Spleen (tissue), 11 donors: ENCODE measurements around the gene RNF19B. TPM values are rescaled to one million over a fixed set of nuclear protein-coding genes. Genes with fewer than 3 reads are reported as not detected.

Source experiments
- DNase-seq: peaks from one replicate; pipeline ENCODE4 v3.0.0-alpha.2; 2020
- H3K27ac ChIP-seq, 8 donors: fragments of 200-600 bp; sonication (generic) in 7 of 8; 1 replicate in 4 of 8; 2 replicates in 4 of 8; pipeline versions ENCODE4 v1.5.0 to v1.8.0; 2016 to 2021; ENCODE audit warnings: inconsistent platforms in 4 of 8, mild to moderate bottlenecking in 4 of 8, moderate library complexity in 1 of 8
- H3K27me3 ChIP-seq, 7 donors: fragments of 200-600 bp; sonication (generic) in 6 of 7; replicated peaks in 1 of 7; 1 replicate in 4 of 7; 2 replicates in 3 of 7; pipeline versions ENCODE4 v1.5.0 to v1.8.0; 2016 to 2021; ENCODE audit warnings: inconsistent platforms in 3 of 7, mild to moderate bottlenecking in 1 of 7
- H3K36me3 ChIP-seq, 6 donors: fragments of 200-600 bp; sonication (generic) in 5 of 6; 1 replicate in 4 of 6; 2 replicates in 2 of 6; pipeline versions ENCODE4 v1.5.0 to v1.8.0; 2016 to 2021; ENCODE audit warnings: inconsistent platforms in 2 of 6
- H3K4me1 ChIP-seq, 6 donors: fragments of 200-600 bp; sonication (generic) in 5 of 6; 1 replicate in 3 of 6; 2 replicates in 3 of 6; pipeline versions ENCODE4 v1.5.0 to v1.8.0; 2016 to 2021; ENCODE audit warnings: inconsistent platforms in 3 of 6
- H3K4me3 ChIP-seq, 8 donors: fragments of 200-600 bp; sonication (generic) in 7 of 8; 1 replicate in 4 of 8; 2 replicates in 4 of 8; pipeline versions ENCODE4 v1.5.0 to v1.8.0; 2016 to 2021; ENCODE audit warnings: inconsistent platforms in 4 of 8, mild to moderate bottlenecking in 4 of 8, moderate library complexity in 2 of 8
- H3K9me3 ChIP-seq, 8 donors: fragments of 200-600 bp; sonication (generic) in 7 of 8; 1 replicate in 4 of 8; 2 replicates in 4 of 8; pipeline versions ENCODE4 v1.5.0 to v1.8.0; 2016 to 2021; ENCODE audit warnings: inconsistent platforms in 4 of 8
- CTCF ChIP-seq, 11 experiments: fragments of 200-600 bp in 7 of 11; fragments of 450-650 bp in 4 of 11; sonication (generic) in 4 of 11; IDR thresholded peaks in 8 of 11; conservative IDR thresholded peaks in 3 of 11; 1 replicate in 7 of 11; 2 replicates in 4 of 11; pipeline versions ENCODE4 v1.4.0 to v1.8.0; 2016 to 2021; ENCODE audit warnings: antibody characterized with exemption in 11 of 11, inconsistent platforms in 4 of 11, mild to moderate bottlenecking in 1 of 11
- POLR2A ChIP-seq, 3 donors: fragments of 450-650 bp; IDR thresholded peaks; one replicate each; pipeline ENCODE4 v1.5.1; 2017; ENCODE audit warnings: antibody characterized with exemption in 3 of 3, mild to moderate bottlenecking in 1 of 3
- POLR2AphosphoS5 ChIP-seq, 3 donors: sonication (generic); formaldehyde crosslinking; IDR thresholded peaks; one replicate each; pipeline ENCODE4 v1.5.1; 2017; ENCODE audit warnings: antibody characterized with exemption in 3 of 3
- whole genome bisulfite sequencing, 5 donors: extraction: QIAGEN DNeasy Blood & Tissue Kit in 3 of 5; methylation state at CpG; one replicate each; pipeline versions ENCODE4 v1.1.5 to v1.1.7; 2013 to 2018; 5-methylcytosine and 5-hydroxymethylcytosine counted together
- intact Hi-C: fragments of 100-400 bp; cut with DNase I; formaldehyde crosslinking; loops from one replicate; pipeline ENCODE4 v1.15.0; 2023; ENCODE audit warnings: low total_unique reads
- polyA plus RNA-seq, 3 donors: library from polyadenylated mRNA; stranded (reverse); fragments of 200-250 nt; gene quantifications; one replicate each; pipeline ENCODE4 v1.2.1, GENCODE V29; 2013
- total RNA-seq, 7 donors: library from RNA; depleted of rRNA in 3 of 7; stranded (reverse); fragments of >200 nt in 3 of 7; fragmentation: NEBNext Ultra II Directional in 4 of 7; extraction: Animal tissue kit (Norgen Biotek cat#: 25700) in 4 of 7; gene quantifications; one replicate each; pipeline versions ENCODE4 v1.1.0 to v1.2.1, GENCODE V29; 2016 to 2021
- donor health status: healthy with polysubstance abuse.
- donor health status: DM: no; HTN: no; CAD: no; lungs with moderate emphysema.
- donor health status: DM: no; HTN: no; CAD: no.
- donor health status: Bipolar disorder and iron deficiency.
- donor health status: healthy.
- donor health status: DM: no; HTN: no; CAD: no.
- donor health status: DM: yes; HTN: yes; CAD: no.

Gene RNF19B
- total and polyA plus RNA-seq, 10 donors, result 3.6 to 38.4 (median 25.6) TPM

GRCh38 chr1:33004613-33005012 is 40.0 kb upstream of the RNF19B start:
- WGBS, 5 donors, result 90 to 96% (median 95%) methylated on average over 2 of the region's 2 CpGs
- H3K27me3 ChIP-seq, result no peaks in the 10 kb centered on the region
- H3K36me3 ChIP-seq, result peaks cover 0 to 23% (median 17%) of the 10 kb centered on the region in 6 donors
- H3K27ac ChIP-seq, result peak overlapping the region in 1 of 8 donors; percentile 1
- no peak overlapping the region for H3K4me3 ChIP-seq
- H3K4me1 ChIP-seq, result peaks cover 0 to 40% (median 11%) of the 10 kb centered on the region in 6 donors
- no peaks in the 10 kb centered on the region for H3K9me3 ChIP-seq
- no peak for TF ChIP-seq POLR2AphosphoS5 (IDR thresholded peaks at IDR 0.05)
- no peak for DNase-seq
- intact Hi-C loops, result loop anchor here (10.0 kb wide), 1 partner anchor 70 kb away; no protein-coding TSS in a partner anchor

GRCh38 chr1:33003657-33004056 is 39.0 kb upstream of the RNF19B start:
- intact Hi-C loops, result loop anchor here (10.0 kb wide), 1 partner anchor 69 kb away; no protein-coding TSS in a partner anchor
- H3K4me1 ChIP-seq, result peaks cover 0 to 39% (median 11%) of the 10 kb centered on the region in 6 donors

GRCh38 chr1:33002006-33002405 is 37.4 kb upstream of the RNF19B start:
- intact Hi-C loops, result loop anchor here (10.0 kb wide), 1 partner anchor 67 kb away; no protein-coding TSS in a partner anchor
- Histone ChIP-seq H3K36me3 (no peaks in the 10 kb centered on the region), H3K9me3 (no peaks in the 10 kb centered on the region), H3K4me1 (peaks cover 11 to 39% (median 27%) of the 10 kb centered on the region in 6 donors), H3K27ac (no peak overlapping the region), H3K27me3 (no peaks in the 10 kb centered on the region), H3K4me3 (no peak overlapping the region)
- TF ChIP-seq POLR2AphosphoS5 (IDR thresholded peaks at IDR 0.05) (no peak), CTCF (IDR thresholded peaks at IDR 0.05 in 8 of 11, conservative IDR thresholded peaks at IDR 0.05 in 3 of 11) (no peak), POLR2A (IDR thresholded peaks at IDR 0.05) (no peak)
- no peak for DNase-seq
- 88 to 97% (median 93%) methylated on average over 4 of the region's 4 CpGs for WGBS, 5 donors

More at GRCh38 chr1:33003657-33004056, 39.0 kb upstream of the RNF19B start:
- H3K4me3 ChIP-seq, result no peak overlapping the region
- no peak for DNase-seq
- H3K27me3 ChIP-seq, result no peaks in the 10 kb centered on the region
- no peaks in the 10 kb centered on the region for H3K9me3 ChIP-seq
- H3K27ac ChIP-seq, result no peak overlapping the region
- H3K36me3 ChIP-seq, result peaks cover 0 to 14% (median 12%) of the 10 kb centered on the region in 6 donors
- WGBS, 5 donors, result 91 to 97% (median 94%) methylated on average over 4 of the region's 4 CpGs
- TF ChIP-seq POLR2A (IDR thresholded peaks at IDR 0.05) (no peak), CTCF (IDR thresholded peaks at IDR 0.05 in 8 of 11, conservative IDR thresholded peaks at IDR 0.05 in 3 of 11) (no peak), POLR2AphosphoS5 (IDR thresholded peaks at IDR 0.05) (no peak)

GRCh38 chr1:33001282-33001681 is 36.7 kb upstream of the RNF19B start:
- DNase-seq, result no peak
- no peak overlapping the region for H3K4me3 ChIP-seq
- WGBS, 5 donors, result 98 to 100% (median 98%) methylated on average over 2 of the region's 2 CpGs
- H3K27me3 ChIP-seq, result no peaks in the 10 kb centered on the region
- no peak for TF ChIP-seq POLR2A (IDR thresholded peaks at IDR 0.05)
- TF ChIP-seq CTCF (IDR thresholded peaks at IDR 0.05 in 8 of 11, conservative IDR thresholded peaks at IDR 0.05 in 3 of 11), result no peak
- no peak for TF ChIP-seq POLR2AphosphoS5 (IDR thresholded peaks at IDR 0.05)
- peaks cover 11 to 42% (median 31%) of the 10 kb centered on the region in 6 donors for H3K4me1 ChIP-seq
- H3K27ac ChIP-seq, result no peak overlapping the region
- intact Hi-C loops, result loop anchor here (10.0 kb wide), 1 partner anchor 66 kb away; no protein-coding TSS in a partner anchor
- H3K36me3 ChIP-seq, result no peaks in the 10 kb centered on the region
- H3K9me3 ChIP-seq, result no peaks in the 10 kb centered on the region
